T-helper 2 cell treated with Interferon-gamma antibody and Interleukin-4, amounts not matched to agents 5 μg/mL and 100 μg/mL, for 36 hours (primary cell): ENCODE measurements around the gene MVK.

Source experiments
- DNase-seq: peaks from one replicate; pipeline ENCODE4 v3.0.0; 2021; ENCODE audit warnings: low spot score
- H3K27ac Mint-ChIP-seq: one replicate; pipeline ENCODE4 v1.8.0; 2021; ENCODE audit warnings: mild to moderate bottlenecking, mixed read lengths
- H3K27me3 Mint-ChIP-seq: one replicate; pipeline ENCODE4 v1.8.0; 2021; ENCODE audit warnings: low read depth, mixed read lengths
- H3K36me3 Mint-ChIP-seq: one replicate; pipeline ENCODE4 v1.8.0; 2021; ENCODE audit warnings: low read depth, mixed read lengths
- H3K4me1 Mint-ChIP-seq: one replicate; pipeline ENCODE4 v1.8.0; 2021; ENCODE audit warnings: low read depth, mixed read lengths
- H3K4me3 Mint-ChIP-seq: one replicate; pipeline ENCODE4 v1.8.0; 2022; ENCODE audit warnings: mild to moderate bottlenecking, moderate library complexity, mixed read lengths
- H3K9me3 Mint-ChIP-seq: one replicate; pipeline ENCODE4 v1.8.0; 2021; ENCODE audit warnings: mixed read lengths

MVK gene

DNA sequence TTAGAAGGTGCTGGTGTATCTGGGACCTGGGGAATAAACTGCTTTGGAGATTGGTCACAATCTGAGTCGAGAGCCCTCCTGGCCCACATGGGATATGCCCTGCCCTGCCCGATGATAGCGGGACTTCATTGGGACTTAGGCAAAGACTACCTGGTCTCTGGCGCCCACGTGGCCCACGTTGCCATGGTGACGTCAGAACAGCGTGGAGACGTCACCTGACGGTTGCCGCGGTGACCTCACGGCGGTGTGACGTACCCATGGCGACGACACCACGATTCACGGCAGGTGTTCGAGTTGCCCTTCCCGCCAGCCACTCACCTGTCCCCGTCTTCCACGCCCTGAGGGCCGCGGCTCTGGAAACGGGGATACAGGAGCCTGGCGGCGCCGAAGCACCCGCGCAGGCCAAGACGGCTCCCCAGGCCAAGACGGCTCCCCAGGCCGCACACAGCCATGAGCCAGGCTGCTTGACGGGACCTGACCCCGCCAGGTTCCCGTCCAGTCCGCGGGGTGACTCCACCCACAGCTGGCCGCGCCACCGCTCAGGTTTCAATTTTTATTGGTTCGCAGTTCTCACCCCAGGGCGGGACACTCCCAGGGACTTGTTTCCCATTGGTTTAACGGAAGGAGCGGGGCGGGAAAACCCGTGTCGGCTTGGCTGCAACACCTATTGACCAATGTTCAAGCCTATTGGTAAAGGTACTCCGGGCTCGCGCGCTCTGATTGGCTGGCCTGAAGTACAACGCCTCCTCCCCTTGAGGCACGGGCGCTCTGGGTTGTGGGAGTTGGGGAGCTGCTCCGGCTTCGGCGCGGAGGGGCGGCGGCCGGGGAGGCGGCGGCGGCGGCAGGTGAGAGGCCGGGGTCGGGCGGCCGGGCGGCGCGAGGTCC, at the start of gene MVK, which contains the start of gene MMAB:
Gene MVK, plus strand, starts transcription at position 766 of the 885 bp plus-strand sequence. CDS start 1,029 bp downstream, outside the sequence.
Gene MMAB, minus strand, starts transcription at position 476 of the 885 bp plus-strand sequence. Its CDS starts 24 bp downstream, at position 452.
- Mint-ChIP-seq H3K27me3 (no peaks in the 10 kb centered on the region), H3K9me3 (no peaks in the 10 kb centered on the region), H3K36me3 (peaks cover 24% of the 10 kb centered on the region), H3K4me3 (peak within 1 kb of the TSS; percentile 91), H3K4me1 (peaks cover 25% of the 10 kb centered on the region), H3K27ac (peak within 1 kb of the TSS; percentile 97)
- peak; percentile 99 for DNase-seq

DNA sequence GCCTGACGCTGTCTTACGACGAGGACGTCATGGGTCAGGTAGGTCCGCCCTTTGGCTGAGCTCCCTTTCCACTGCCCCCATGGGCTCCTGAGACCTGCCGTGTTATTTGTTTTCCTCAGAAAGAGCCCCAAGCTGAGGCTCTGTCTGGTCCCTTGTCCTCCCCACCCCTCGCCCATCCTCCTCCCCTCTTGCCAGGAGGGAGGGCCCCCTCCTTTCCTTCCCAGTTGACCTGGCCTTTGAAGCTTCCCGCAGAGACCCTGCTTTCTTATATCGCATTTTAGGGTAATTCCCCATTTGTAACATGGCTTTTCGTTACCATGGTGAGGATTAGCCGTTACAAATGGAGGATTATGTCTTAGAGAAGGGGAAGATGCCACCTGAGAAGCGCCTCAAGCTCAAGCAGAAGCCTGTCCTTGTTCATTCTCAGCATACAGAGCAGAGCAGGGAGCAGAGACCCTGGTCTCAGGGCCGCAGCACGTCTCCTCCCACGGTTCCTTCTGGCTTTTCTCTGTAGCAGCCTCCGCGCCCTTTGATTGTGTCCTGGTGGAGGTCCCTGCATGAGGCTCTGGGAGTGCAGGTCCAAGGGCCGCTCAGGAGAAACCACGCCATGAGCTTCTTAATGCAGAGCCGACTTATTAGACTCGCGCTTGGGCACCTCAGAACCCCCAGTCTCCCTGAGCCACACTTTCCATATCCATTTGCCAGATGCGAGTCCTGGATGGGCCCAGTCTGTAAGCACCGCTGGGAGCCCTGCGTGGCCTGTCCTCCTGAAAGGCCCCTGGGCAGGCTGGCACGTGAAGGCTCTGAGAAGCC, 48.9 kb upstream of the MVK start:
- Mint-ChIP-seq H3K4me3 (no peak overlapping the region), H3K36me3 (peaks cover 8% of the 10 kb centered on the region)

DNA sequence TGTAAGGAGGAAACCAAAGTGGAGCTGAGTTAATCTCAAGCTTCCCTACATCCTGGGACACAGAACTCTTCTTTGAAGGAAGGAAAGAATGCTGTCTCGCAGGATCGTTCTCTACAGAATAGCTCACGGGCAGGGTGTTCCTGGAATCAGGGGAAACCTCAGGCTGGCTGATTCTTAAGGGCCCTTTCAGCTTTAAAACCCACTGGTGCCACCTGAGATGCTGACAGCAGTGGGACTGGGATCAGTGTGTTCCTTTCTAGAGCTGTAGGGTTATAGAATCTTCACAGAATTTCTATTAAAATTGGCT, 48.4 kb upstream of the MVK start:
- Mint-ChIP-seq H3K9me3 (no peaks in the 10 kb centered on the region), H3K4me1 (no peaks in the 10 kb centered on the region), H3K36me3 (peaks cover 8% of the 10 kb centered on the region), H3K27ac (no peak overlapping the region), H3K4me3 (no peak overlapping the region), H3K27me3 (no peaks in the 10 kb centered on the region)
- no peak for DNase-seq

More for the DNA sequence above, 48.9 kb upstream of the MVK start:
- Mint-ChIP-seq H3K27me3 (no peaks in the 10 kb centered on the region), H3K27ac (no peak overlapping the region), H3K9me3 (no peaks in the 10 kb centered on the region), H3K4me1 (no peaks in the 10 kb centered on the region)
- no peak for DNase-seq

DNA sequence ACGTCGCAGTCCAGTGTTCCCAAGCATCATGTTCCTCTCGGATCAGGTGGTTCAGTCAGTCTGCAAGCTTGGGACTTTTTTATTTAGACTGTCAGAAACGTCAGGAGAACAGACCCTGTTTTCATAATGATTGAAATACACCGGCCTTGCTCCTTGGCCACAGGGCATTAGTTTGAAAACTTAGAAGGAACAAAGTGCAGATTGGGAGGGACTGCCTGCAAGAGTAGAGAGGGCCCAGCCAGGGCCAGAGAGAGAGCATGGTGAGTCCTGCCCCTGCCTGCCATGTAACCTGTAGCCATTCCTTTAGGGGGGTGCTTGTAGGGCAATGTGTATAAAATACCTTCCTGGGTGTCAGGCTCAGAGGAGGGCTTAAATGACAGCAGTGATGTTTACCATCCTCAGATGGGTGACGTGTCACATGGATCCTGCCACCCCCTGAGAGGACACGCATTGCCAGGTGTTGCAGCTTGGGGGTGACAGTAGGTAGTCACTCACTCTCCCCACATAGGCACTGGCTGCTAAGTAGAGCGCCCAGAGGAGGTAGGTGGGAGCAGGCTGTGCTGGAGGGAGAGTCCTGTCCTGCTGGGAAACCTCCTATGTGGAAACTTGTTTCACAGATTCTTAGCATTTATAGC, 46.0 kb upstream of the MVK start:
- H3K36me3 Mint-ChIP-seq = peaks cover 2% of the 10 kb centered on the region
- no peaks in the 10 kb centered on the region for H3K4me1 Mint-ChIP-seq
- H3K9me3 Mint-ChIP-seq = no peaks in the 10 kb centered on the region
- H3K27ac Mint-ChIP-seq = no peak overlapping the region
- H3K4me3 Mint-ChIP-seq = no peak overlapping the region
- no peaks in the 10 kb centered on the region for H3K27me3 Mint-ChIP-seq
- no peak for DNase-seq

DNA sequence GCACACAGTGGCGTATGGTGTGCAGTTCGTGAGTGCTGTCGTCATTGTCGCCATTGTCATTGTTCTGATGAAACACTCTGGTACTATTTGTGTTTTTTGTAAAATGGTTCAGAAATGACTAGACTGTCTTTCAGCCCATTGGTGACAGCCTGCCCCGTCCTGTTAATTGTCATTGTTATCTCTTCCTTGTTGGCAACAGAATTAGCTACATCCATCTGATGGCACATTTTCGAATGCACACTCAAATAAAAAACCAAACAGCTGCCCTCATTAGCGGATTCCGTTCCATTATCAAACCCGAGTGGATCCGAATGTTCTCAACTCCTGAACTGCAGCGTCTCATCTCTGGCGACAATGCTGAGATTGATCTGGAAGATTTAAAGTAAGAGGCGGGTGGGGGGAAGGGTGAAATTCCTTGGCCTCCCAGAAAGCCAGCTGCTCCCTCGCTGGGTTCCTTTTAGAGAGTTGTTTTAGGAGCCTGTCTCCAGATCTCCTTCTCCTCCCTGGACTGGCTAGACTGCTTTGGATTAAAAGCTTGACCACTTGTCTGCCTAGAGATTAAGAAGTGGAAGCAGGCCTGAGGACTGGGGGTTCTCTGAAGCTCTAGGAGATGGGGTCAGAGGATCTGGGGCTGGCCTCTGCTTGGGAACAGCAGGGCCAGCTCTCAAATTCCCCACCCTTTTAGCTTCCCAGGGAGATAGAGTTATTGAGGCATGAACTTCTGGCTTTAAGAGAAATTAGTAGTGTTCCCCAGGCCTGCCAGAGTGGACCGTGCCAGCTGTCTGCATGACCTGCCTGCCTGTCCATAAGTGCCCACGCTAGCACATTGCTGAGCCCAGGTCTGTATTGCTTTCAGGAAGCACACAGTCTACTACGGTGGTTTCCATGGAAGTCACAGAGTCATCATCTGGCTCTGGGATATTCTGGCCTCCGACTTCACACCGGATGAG, 43.6 kb upstream of the MVK start:
- Mint-ChIP-seq H3K4me1 (no peaks in the 10 kb centered on the region), H3K36me3 (peaks cover 2% of the 10 kb centered on the region), H3K4me3 (no peak overlapping the region)

DNA sequence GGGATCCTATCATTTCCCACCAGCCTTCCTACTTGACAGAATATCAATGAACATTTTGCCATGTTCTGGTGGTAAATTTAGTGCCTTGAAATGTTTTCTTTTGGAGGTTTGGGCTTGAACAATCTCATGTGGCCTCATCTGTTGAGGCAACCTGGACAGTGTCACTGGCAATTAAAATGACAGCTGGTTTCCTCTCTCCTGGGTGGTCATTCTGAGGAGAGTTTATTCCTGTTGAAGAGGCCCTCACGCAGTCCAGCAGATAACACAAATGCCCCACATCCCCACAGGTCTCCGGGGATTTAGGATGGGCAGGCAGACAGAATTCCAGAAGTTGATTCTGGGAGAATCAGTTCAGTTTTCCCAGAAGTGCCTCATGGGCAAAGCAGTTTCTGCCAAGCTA, 42.2 kb upstream of the MVK start:
- H3K4me1 Mint-ChIP-seq = no peaks in the 10 kb centered on the region
- H3K4me3 Mint-ChIP-seq = no peak overlapping the region
- H3K27ac Mint-ChIP-seq = no peak overlapping the region
- no peaks in the 10 kb centered on the region for H3K9me3 Mint-ChIP-seq
- no peaks in the 10 kb centered on the region for H3K27me3 Mint-ChIP-seq
- DNase-seq = no peak
- H3K36me3 Mint-ChIP-seq = peaks cover 2% of the 10 kb centered on the region

More for the DNA sequence above, 43.6 kb upstream of the MVK start:
- no peak for DNase-seq
- no peaks in the 10 kb centered on the region for H3K9me3 Mint-ChIP-seq
- H3K27me3 Mint-ChIP-seq = no peaks in the 10 kb centered on the region
- no peak overlapping the region for H3K27ac Mint-ChIP-seq

DNA sequence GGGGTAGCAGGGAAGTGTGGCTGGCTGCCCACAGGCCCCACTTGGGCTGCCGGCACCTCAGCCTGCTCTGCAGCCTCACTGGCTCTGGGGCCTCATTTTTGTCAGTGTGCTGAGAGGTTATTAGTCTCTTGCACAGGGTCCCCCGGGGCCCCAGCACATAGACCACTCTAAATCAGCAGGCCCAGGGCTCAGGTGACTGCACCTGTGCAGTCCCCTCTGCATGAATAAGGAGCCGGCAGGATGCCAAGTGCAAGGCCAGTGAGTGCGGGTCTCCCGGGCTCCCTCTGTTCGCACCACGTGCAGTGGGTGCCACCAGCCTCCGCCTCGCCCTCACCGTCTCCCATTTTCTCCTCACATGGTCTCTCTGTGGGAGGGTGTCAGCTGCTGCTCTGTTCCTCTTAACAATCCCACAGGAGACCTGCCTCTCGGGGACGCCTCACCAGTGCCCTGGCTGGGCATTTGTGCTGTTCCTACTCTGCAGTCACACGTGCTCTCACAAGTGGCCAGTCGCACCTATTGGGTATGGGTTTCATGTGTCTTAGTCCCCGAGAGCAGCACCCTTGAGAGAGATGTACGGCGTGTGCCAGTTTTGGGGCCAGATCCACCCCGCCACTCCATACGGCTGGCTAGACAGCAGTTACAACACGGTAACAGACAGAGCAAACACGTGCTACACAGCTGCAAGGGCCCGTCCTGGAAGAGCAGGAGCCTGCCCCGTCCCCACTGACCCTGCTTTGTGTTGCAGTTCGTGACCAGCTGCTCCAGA, 40.7 kb upstream of the MVK start:
- no peak overlapping the region for H3K27ac Mint-ChIP-seq
- H3K4me3 Mint-ChIP-seq = no peak overlapping the region
- no peaks in the 10 kb centered on the region for H3K9me3 Mint-ChIP-seq
- peaks cover 2% of the 10 kb centered on the region for H3K36me3 Mint-ChIP-seq
- no peak for DNase-seq
- H3K27me3 Mint-ChIP-seq = no peaks in the 10 kb centered on the region
- H3K4me1 Mint-ChIP-seq = no peaks in the 10 kb centered on the region

DNA sequence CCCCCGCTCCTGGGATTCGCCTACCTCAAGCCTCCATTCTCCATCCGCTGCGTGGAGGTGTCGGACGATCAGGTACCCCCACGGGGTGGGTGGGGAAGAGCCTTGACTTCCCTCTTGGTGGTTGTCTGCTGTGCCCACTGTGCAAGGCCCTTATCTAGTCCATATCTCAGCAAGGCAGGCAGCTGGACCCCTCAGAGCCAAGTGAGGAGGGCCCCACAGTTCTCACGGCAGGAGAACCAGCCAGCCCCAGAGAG, 40.2 kb upstream of the MVK start:
- Mint-ChIP-seq H3K27ac (no peak overlapping the region), H3K9me3 (no peaks in the 10 kb centered on the region), H3K4me3 (no peak overlapping the region), H3K27me3 (no peaks in the 10 kb centered on the region), H3K36me3 (peaks cover 2% of the 10 kb centered on the region), H3K4me1 (no peaks in the 10 kb centered on the region)
- DNase-seq = no peak

DNA sequence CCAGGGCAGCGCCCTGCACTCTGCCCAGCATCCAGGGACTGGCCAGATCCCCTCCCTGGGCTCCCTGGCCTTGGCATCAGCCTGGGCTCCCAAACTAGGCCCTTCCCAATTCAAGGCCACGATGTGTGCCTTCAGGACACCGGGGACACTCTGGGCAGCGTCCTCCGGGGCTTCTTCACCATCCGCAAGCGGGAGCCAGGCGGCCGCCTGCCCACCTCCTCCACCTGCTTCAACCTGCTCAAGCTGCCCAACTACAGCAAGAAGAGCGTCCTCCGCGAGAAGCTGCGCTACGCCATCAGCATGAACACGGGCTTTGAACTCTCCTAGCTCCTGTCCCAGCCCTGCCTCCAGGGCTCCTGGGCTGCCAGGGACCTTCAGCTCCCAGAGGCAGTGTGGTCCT, 39.1 kb upstream of the MVK start:
- no peak overlapping the region for H3K4me3 Mint-ChIP-seq
- peaks cover 2% of the 10 kb centered on the region for H3K36me3 Mint-ChIP-seq
- H3K27ac Mint-ChIP-seq = no peak overlapping the region
- no peak for DNase-seq
- no peaks in the 10 kb centered on the region for H3K4me1 Mint-ChIP-seq
- H3K27me3 Mint-ChIP-seq = no peaks in the 10 kb centered on the region
- H3K9me3 Mint-ChIP-seq = no peaks in the 10 kb centered on the region

DNA sequence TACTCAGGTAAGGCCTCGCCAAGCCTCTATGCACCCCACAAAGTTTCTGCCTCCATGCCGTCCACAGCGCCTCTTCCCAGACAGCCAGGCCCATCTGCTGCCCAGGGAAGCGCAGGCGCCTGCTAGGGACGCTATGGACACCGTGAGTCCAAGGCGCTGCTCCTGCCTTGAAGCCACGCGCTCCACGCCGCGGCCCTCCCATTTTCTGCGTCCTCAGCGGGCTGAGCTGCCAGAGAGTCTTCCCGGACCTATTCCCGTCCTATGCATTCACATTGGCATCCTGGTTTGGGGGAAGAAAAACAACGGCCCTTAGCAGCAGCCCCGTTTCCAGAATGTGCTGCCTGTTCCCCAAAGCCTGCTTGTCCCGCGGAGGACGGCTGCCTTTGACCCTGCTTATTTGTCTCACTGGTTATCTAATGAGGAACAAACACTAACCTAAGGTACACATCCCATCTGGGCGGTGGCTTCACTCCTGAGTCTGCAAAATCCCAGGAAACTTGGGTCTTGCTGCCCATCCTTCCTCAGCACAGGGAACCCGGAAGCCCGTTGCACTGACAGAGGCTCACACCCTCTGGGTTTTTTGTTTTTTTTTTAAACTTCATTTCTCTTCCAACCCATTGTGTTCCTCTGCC, 38.2 kb upstream of the MVK start:
- Mint-ChIP-seq H3K4me3 (no peak overlapping the region), H3K4me1 (no peaks in the 10 kb centered on the region), H3K27me3 (no peaks in the 10 kb centered on the region), H3K27ac (no peak overlapping the region), H3K36me3 (peaks cover 2% of the 10 kb centered on the region), H3K9me3 (no peaks in the 10 kb centered on the region)
- DNase-seq = no peak

DNA sequence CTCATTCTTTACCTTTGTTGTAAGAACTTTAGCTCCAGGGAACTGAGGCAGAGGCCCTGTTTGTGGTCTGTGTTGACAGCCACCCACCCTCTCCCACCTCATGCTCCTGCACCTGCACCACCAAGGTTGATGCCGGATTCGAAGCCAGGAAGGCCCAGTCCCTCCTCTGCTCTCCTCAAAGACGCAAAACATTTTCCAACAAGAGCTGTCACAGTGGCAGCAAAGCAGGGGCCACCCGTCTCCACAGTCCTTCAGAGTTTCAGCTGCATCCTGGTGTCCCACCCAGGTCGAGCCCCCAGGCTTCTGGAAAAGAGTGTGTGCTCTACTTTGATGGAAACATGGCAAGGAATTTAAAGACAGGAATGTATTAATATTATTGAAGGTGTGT, 37.7 kb upstream of the MVK start:
- peaks cover 1% of the 10 kb centered on the region for H3K36me3 Mint-ChIP-seq
- H3K27ac Mint-ChIP-seq = no peak overlapping the region
- no peaks in the 10 kb centered on the region for H3K4me1 Mint-ChIP-seq
- H3K9me3 Mint-ChIP-seq = no peaks in the 10 kb centered on the region
- H3K27me3 Mint-ChIP-seq = no peaks in the 10 kb centered on the region
- DNase-seq = no peak
- no peak overlapping the region for H3K4me3 Mint-ChIP-seq

DNA sequence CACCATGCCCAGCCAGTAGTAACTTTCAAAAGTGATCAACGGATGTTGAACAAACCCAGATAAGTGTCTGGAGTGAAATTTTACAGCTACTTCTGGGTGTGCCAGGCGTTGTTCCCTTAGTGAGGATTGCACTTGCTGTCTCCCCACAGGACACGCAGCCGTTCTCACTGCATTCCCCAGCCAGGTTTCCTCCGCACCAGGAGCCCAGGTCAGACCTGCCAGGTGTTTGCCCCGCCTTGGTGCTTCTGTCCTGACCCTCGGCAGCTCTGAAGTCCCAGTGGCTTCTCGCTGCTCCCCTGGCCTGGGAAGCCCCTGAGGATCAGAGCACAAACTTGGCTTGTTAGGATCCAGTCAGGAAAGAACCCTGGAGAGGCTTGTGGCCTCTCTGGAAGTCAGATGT, 36.5 kb upstream of the MVK start:
- H3K4me1 Mint-ChIP-seq = no peaks in the 10 kb centered on the region
- no peak overlapping the region for H3K27ac Mint-ChIP-seq
- no peak for DNase-seq
- H3K4me3 Mint-ChIP-seq = no peak overlapping the region
- H3K9me3 Mint-ChIP-seq = no peaks in the 10 kb centered on the region
- no peaks in the 10 kb centered on the region for H3K36me3 Mint-ChIP-seq
- no peaks in the 10 kb centered on the region for H3K27me3 Mint-ChIP-seq
